Natural killer cell (primary cell): ENCODE results near the gene TACC3. TPM values are rescaled to one million over a fixed set of nuclear protein-coding genes. Genes with fewer than 3 reads are reported as not detected.

ENCODE experiments used
- ATAC-seq, 3 donors: fragments of 150-1000 bp in 2 of 3; fragments of 200-7000 bp in 1 of 3; cut with Tn5 transposase; 1 replicate in 1 of 3; 2 replicates in 2 of 3; pipeline ENCODE4 v1.10.0; 2021; ENCODE audit warnings: mild to moderate bottlenecking in 2 of 3, moderate library complexity in 2 of 3
- DNase-seq, 2 donors: peaks; one replicate each; pipeline versions ENCODE4 v3.0.0 to v3.0.0-alpha.2; 2013 to 2021; ENCODE audit warnings: mixed read lengths in 1 of 2
- H3K27ac ChIP-seq: one replicate; pipeline ENCODE4 v1.5.1; 2013; ENCODE audit warnings: mild to moderate bottlenecking, low read length
- H3K27me3 ChIP-seq: one replicate; pipeline ENCODE4 v1.6.1; 2013; ENCODE audit warnings: low read length; ENCODE audit not compliant: control insufficient read depth, insufficient read depth
- H3K36me3 ChIP-seq: one replicate; pipeline ENCODE4 v1.6.1; 2013; ENCODE audit warnings: low read length; ENCODE audit not compliant: control insufficient read depth, insufficient read depth
- H3K4me1 ChIP-seq: one replicate; pipeline ENCODE4 v1.6.1; 2013; ENCODE audit warnings: low read length; ENCODE audit not compliant: control insufficient read depth, insufficient read depth
- H3K4me3 ChIP-seq: one replicate; pipeline ENCODE4 v1.5.1; 2013; ENCODE audit warnings: low read length
- H3K9me3 ChIP-seq: one replicate; pipeline ENCODE4 v1.6.1; 2013; ENCODE audit warnings: low read length; ENCODE audit not compliant: control insufficient read depth, insufficient read depth
- H3K27ac Mint-ChIP-seq, 2 donors: one replicate each; pipeline ENCODE4 v1.8.0; 2022; ENCODE audit warnings: mild to moderate bottlenecking in 2 of 2, mixed read lengths in 2 of 2, moderate library complexity in 1 of 2
- H3K27me3 Mint-ChIP-seq, 2 donors: one replicate each; pipeline ENCODE4 v1.8.0; 2022; ENCODE audit warnings: low read depth in 2 of 2, mixed read lengths in 2 of 2
- H3K36me3 Mint-ChIP-seq: one replicate; pipeline ENCODE4 v1.8.0; 2022; ENCODE audit warnings: mixed read lengths
- H3K4me1 Mint-ChIP-seq, 2 donors: one replicate each; pipeline ENCODE4 v1.8.0; 2022; ENCODE audit warnings: mixed read lengths in 2 of 2
- H3K4me3 Mint-ChIP-seq: one replicate; pipeline ENCODE4 v1.8.0; 2022; ENCODE audit warnings: mild to moderate bottlenecking, moderate library complexity, mixed read lengths
- H3K9me3 Mint-ChIP-seq, 2 donors: one replicate each; pipeline ENCODE4 v1.8.0; 2022; ENCODE audit warnings: mixed read lengths in 2 of 2
- CTCF ChIP-seq: fragments of 200-600 bp; IDR thresholded peaks from one replicate; pipeline ENCODE4 v1.8.0; 2022; ENCODE audit warnings: antibody characterized with exemption
- WGBS: methylation state at CpG from one replicate; pipeline ENCODE4 v1.1.7; 2013; ENCODE audit warnings: missing lambda C conversion rate; ENCODE audit not compliant: insufficient coverage; 5-methylcytosine and 5-hydroxymethylcytosine counted together
- intact Hi-C: fragments of 100-400 bp; cut with micrococcal nuclease; formaldehyde crosslinking; loops from one replicate; pipeline ENCODE4 v1.14.2; 2022
- total RNA-seq, 4 donors: library from RNA; stranded (reverse); fragments of 120-200 nt in 1 of 4; gene quantifications; one replicate each; pipeline versions ENCODE4 v1.2.3 to v1.2.4, GENCODE V29; 2013 to 2022

Gene TACC3
- total RNA-seq, 3 donors from 2014 or later (not counting 1 experiment from before 2014, with no cell fraction given) = 23.4 to 43.7 (median 32.5) TPM

- intact Hi-C loops = no loop called here
- Mint-ChIP-seq H3K4me3 (no peak overlapping the region), H3K27me3 (no peaks in the 10 kb centered on the region), H3K36me3 (no peaks in the 10 kb centered on the region), H3K9me3 (no peaks in the 10 kb centered on the region), H3K27ac (no peak overlapping the region), H3K4me1 (no peaks in the 10 kb centered on the region)
- no peak overlapping the region for H3K4me3 ChIP-seq
- no peaks in the 10 kb centered on the region for H3K9me3 ChIP-seq
- 67% methylated on average over 21 of the region's 23 CpGs for WGBS
- no peak overlapping the region for H3K27ac ChIP-seq
- DNase-seq = no peak
- no peak for ATAC-seq
- H3K4me1 ChIP-seq = no peaks in the 10 kb centered on the region
- no peak for TF ChIP-seq CTCF
- no peaks in the 10 kb centered on the region for H3K36me3 ChIP-seq
- H3K27me3 ChIP-seq = no peaks in the 10 kb centered on the region
Observed at GRCh38 chr4:1775731-1776500, 54.6 kb downstream of the TACC3 start.

- no peaks in the 10 kb centered on the region for H3K36me3 Mint-ChIP-seq
- Histone ChIP-seq H3K27ac (no peak overlapping the region), H3K4me3 (no peak overlapping the region), H3K36me3 (no peaks in the 10 kb centered on the region), H3K9me3 (no peaks in the 10 kb centered on the region), H3K27me3 (no peaks in the 10 kb centered on the region), H3K4me1 (no peaks in the 10 kb centered on the region)
- intact Hi-C loops = no loop called here
- no peak for TF ChIP-seq CTCF
- no peak for ATAC-seq
- no peaks in the 10 kb centered on the region for H3K4me1 Mint-ChIP-seq
- H3K9me3 Mint-ChIP-seq = no peaks in the 10 kb centered on the region
- no peak for DNase-seq
- no peak overlapping the region for H3K27ac Mint-ChIP-seq
- H3K27me3 Mint-ChIP-seq = no peaks in the 10 kb centered on the region
- H3K4me3 Mint-ChIP-seq = no peak overlapping the region
- WGBS = 88% methylated on average over 24 of the region's 24 CpGs
Observed at GRCh38 chr4:1776521-1777161, 55.3 kb downstream of the TACC3 start.

- H3K4me3 Mint-ChIP-seq = no peak overlapping the region
- TF ChIP-seq CTCF = no peak
- no peaks in the 10 kb centered on the region for H3K27me3 Mint-ChIP-seq
- no peaks in the 10 kb centered on the region for H3K27me3 ChIP-seq
- DNase-seq (no peak), ATAC-seq (no peak)
- H3K4me1 Mint-ChIP-seq = no peaks in the 10 kb centered on the region
- 89% methylated on average over 27 of the region's 27 CpGs for WGBS
- H3K9me3 ChIP-seq = no peaks in the 10 kb centered on the region
- H3K4me3 ChIP-seq = no peak overlapping the region
- no peak overlapping the region for H3K27ac Mint-ChIP-seq
- no peaks in the 10 kb centered on the region for H3K36me3 ChIP-seq
- no peak overlapping the region for H3K27ac ChIP-seq
- no peaks in the 10 kb centered on the region for H3K36me3 Mint-ChIP-seq
- no peaks in the 10 kb centered on the region for H3K9me3 Mint-ChIP-seq
- intact Hi-C loops = no loop called here
- no peaks in the 10 kb centered on the region for H3K4me1 ChIP-seq
Observed at GRCh38 chr4:1777822-1778641, 56.7 kb downstream of the TACC3 start.
